ENCODE data around the gene ACSL6.

The ACSL6 gene

DNA sequence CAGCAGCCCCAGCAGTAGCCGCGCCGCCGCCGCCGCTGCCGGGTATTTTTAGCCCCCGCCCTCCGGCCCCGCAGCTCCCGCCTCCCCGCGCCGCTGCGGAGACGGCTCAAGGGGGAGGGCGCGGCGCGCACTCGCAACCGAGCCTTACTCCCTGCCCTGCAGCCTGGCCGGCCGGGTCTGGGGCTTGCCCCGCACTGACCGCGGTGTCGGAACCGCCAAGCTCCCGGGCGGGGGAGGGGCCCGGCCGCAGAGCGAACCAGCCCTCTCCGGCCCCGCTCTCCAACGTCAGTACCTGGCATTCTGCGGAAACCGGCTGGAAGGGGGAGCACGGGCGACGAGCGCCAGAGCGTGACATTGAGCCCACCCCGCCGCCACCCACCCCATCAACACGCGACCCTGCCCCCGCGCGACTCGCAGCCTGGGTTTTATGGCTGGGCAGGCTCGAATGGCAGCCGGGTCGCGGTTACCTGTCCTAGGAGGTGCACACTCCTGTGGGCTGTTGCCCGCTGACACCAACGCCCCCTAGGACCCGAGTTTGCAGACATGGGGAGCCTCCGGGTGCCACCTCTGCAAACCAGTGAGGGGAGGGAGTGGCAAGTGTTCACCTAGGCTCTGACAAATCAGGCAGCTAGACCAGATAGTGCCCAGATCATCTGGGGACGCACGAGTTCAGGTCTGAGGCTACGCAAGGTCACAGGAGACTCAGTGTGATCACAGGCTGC is at the start of gene ACSL6:
Gene ACSL6 (minus strand): TSS at position 37 of the 722 bp plus-strand sequence. CDS start 105 bp downstream, outside the sequence.
- DNase-seq (ENCODE audit: low read depth) = no peak

DNA sequence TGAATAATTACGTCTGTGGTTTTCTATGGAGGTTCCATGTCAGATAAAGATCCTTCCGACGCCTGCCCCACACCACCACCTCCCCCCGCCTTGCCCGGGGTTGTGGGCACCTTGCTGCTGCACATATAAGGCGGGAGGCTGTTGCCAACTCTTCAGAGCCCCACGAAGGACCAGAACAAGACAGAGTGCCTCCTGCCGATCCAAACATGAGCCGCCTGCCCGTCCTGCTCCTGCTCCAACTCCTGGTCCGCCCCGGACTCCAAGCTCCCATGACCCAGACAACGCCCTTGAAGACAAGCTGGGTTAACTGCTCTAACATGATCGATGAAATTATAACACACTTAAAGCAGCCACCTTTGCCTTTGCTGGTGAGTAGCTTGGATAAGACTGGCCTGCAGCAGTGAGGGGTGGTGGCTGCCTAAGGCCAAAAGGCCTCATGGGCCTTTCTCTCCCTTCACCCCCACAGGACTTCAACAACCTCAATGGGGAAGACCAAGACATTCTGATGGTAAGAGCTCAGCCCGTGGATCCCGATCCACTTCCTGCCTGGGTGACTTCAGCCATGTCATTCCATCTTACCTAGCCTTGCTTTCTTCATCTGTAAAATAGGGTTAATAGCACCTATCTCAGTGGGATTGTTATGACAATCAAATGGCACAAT is 49.2 kb upstream of the ACSL6 start, which contains the start of gene IL3:
Gene IL3 (plus strand): TSS at position 155 of the 661 bp plus-strand sequence. CDS start 52 bp downstream, at position 207.
- DNase-seq (ENCODE audit: low read depth) = no peak

DNA sequence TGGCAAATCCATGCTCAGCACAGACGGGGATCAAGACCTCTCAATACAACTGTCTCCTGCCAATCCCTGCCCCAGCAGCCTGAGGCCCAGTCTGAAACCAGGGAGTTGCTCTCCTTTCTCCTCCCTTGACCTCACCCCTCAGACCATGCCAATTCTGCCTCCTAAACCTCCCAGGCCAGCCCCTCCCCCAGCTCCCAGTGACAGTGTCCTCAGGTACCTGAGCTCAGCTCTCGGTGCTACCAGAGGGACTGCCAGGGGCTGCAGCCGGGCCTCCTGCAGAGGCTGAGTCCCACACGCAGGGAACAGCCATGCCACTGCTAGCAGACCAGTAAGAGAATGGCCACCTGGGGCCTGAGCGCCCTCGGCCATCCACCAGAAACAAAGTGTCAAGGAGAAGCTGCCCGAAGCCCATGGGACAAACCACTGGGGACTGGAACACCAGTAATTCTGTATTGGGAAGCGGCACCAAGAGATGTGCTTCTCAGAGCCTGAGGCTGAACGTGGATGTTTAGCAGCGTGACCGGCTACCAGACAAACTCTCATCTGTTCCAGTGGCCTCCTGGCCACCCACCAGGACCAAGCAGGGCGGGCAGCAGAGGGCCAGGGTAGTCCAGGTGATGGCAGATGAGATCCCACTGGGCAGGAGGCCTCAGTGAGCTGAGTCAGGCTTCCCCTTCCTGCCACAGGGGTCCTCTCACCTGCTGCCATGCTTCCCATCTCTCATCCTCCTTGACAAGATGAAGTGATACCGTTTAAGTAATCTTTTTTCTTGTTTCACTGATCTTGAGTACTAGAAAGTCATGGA is 48.4 kb upstream of the ACSL6 start:
- no peak for DNase-seq (ENCODE audit: low read depth)

- DNase-seq (ENCODE audit: low read depth) = no peak
Observed at GRCh38 chr5:132059043-132059695, 47.7 kb upstream of the ACSL6 start.

GRCh38 chr5:132058646-132059042 is 47.2 kb upstream of the ACSL6 start:
- DNase-seq (ENCODE audit: low read depth) = no peak

DNA sequence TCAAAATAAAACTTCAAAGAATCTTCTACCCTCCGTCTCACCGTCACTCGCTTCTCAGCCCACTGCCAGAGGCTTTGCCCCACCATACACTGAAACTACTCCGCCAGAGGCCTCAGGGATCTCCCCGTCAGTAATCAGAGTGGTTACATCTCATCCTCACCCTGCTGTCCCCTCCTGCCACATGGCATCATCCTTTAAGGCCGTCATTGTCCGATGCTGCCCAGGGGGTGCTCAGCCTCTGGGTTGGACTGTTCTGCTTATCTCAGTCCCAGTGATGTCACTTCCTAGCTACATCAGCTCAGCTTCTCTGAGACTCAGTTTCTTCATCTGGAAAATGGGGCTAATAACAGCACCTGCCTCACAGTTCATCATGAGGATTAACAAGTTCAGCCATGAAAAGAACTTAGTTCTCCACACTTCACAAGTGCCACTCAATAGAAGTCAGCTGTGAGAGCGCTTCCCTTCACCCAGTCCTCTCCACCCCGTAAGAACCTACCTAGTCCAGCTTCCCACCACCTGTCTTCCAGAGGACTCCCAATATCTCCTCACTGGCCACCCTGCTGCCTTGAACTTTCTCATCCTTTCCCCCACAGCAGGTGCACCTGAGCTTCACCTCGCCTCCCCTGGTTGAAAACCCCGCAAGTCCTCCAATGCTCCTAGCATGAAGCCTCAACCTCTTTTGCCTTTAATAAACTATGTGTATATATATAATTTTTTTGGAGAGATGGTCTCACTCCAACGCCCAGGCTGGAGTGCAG is 46.2 kb upstream of the ACSL6 start:
- no peak for DNase-seq (ENCODE audit: low read depth)

DNA sequence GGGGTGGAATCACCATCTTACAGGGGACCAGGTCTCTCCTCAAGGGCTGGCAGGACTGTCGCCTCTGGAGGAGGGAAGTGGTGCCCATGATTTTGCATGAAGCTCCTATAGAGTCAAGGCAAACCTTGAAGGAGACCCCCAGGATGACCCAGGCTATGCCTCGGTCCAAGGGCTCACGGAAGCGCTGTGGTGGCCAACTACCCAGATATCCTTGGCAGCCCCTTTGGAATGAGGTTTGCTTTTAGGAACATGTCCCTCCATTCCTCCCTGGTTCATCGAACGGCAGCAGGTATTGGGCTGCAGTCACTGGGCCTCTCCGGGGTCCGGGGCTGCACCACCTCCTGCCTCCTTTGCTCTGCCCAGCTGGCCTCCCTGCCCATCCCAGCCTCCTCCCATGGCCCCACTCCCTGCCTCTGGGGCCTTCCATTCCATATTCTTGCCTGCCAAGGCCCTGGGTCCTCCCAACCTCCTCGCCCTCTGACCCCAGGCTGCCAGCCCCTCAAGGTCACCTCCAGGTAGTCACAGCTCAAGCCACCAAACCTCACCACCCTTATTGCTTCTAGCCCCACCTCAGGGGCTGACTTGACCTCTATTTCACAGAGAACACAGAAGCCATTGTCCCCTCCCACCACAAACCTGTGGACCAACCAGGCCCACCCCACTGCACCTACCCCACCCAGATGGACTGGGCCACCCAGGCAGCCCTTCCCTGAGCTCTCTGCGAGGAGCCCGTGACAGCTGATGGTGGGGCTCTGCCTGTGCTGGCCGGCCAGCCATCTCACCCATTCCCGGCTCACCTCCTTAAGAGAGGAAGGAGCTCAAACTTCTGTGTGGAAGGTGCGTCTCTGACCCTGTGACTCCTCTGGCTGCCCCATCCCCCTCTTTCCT is 45.4 kb upstream of the ACSL6 start:
- no peak for DNase-seq (ENCODE audit: low read depth)

DNA sequence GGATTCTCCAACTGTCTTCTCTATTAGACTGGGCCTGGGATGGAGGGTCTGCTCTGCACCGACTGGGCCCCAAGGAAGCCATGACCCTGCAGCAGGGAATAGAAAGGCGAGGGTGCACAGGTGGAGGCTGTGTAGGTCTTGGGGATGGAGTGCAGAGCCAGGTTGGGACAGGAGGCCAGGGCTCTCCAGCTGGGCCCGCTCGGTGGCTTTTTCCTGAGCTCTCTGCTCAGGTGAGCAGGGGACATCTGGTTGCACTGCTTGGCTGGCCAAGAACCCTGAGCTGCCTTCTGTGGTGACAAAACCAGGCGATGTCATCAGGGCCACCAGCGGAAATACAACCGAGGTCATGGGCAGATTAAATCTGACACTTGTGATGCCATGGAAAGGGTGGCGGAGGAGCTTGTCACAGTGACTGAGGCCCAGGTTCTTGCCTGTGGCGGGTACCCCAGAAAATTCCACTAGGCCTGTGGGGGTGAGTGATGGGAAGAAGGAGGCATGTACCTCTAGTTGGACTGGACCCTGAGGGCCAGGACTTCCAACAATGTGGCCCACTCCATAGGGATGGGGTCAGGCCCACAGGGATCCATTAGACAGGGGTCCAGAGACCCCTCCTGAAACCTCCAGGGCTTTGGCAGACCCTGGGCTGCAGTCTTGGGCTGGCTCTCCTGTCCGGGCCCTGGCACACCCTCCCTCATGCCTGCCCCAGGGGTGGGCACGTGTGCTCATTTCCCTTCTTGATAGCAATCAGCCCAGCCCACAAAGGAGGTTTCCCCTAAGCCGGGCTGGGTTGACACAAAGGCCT is 44.6 kb upstream of the ACSL6 start:
- DNase-seq (ENCODE audit: low read depth) = no peak

DNA sequence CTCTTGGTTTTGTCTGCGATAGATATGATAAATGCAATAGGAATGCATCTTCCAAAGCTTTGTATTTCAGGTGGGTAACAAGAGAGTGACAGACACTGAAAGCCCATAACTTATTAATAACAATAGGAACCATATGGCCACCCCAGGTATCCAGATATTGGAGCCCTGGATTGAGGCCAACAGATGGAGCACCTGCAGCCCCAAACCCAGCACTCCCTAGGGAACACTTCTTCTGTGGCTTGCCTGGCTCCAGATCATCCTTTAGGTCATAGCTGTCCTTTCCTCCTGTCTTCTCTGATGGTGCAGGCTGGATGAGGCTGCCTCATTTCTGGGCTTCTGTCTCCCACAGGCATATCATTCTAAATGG is 44.0 kb upstream of the ACSL6 start:
- no peak for DNase-seq (ENCODE audit: low read depth)

DNA sequence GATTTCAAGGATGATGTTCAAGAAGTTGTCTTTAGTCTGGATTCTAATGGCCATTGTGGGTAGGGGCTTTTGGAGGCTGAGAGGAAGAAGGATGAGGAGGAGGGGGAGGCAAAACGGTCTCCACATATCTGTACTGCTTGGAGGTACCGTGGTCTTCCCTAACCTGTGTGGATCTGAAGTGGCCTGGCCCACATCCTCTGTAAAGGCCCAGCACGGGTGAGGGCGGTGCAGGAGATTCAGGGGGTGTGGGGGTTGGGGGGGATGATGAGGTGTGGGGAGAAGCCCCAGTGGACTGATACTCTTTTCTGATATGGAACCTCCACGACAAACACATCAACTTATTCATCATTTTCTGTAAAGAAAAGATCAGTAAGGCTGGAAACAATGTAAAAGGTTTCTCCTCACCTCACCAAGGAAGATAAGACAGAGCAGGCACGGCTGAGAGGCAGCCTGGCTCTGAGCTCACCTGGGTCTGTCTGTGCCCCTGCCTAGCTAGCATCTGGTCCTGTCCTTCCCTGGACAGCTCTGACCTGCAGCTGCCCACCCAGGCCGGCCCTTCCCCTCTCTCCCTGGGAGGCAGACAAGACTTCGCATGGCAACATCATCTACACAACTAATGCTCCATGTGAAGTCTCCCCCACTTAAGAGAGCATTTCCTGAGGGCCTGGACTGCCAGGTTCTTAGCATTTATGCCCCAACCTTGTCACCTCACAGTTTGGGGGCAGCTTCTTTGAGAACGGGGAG is 43.4 kb upstream of the ACSL6 start:
- DNase-seq (ENCODE audit: low read depth) = no peak

DNA sequence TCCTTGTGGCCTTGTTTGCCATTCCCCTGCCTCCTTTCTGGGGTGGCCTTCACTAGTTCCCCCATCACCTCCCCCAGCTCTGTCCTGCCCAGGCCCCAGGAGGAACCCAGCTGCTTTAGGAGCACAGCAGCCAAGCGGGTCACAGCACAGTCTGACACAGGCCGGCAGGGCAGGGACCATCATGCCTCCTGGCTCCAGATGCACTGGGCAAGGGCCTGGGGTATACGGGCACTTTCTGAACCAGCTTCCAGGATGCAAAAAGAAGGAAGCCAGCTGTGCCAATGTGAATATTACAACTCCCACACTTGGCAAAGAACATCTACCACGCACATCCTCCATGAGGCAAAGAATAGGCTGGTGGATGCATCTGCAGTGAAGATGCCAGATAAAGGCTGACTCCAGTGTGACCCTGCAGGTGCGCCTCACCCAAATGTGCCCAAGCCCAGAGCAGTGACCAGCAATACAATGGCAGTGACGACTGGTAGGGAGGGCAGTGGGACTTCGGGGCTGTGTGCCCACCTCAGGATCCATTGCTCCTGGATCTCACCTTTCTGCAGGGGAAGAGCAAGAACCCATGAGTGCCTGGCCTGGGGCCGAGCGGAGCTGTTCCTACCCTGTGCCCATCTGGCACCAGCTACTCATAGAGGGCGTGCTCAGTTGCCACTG is 42.7 kb upstream of the ACSL6 start:
- no peak for DNase-seq (ENCODE audit: low read depth)

- DNase-seq (ENCODE audit: low read depth) = no peak
Observed at GRCh38 chr5:132053483-132053882, 42.0 kb upstream of the ACSL6 start.

DNA sequence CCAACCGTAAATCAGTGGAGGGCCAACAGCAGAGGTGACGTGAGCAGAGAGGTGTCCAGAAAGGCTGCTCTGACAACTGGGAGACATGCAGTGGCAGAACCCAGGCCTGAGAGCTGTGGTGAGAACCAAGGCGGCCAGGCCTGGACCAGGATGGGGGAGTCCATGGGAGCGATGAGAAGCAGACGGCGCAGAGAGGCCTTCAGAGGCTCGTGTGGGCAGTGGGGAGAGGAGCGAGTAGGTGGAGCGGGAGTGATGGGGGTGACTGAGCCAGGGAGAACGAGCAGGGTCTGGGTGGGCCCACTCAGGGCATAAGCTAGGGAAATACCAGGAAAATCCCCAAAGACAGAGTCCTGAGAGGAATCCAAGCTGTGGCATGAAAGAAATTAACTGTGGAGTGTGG is 41.1 kb upstream of the ACSL6 start:
- no peak for DNase-seq (ENCODE audit: low read depth)

- no peak for DNase-seq (ENCODE audit: low read depth)
Observed at GRCh38 chr5:132050661-132051552, 39.4 kb upstream of the ACSL6 start.

GRCh38 chr5:132050136-132050535 is 38.7 kb upstream of the ACSL6 start:
- no peak for DNase-seq (ENCODE audit: low read depth)

DNA sequence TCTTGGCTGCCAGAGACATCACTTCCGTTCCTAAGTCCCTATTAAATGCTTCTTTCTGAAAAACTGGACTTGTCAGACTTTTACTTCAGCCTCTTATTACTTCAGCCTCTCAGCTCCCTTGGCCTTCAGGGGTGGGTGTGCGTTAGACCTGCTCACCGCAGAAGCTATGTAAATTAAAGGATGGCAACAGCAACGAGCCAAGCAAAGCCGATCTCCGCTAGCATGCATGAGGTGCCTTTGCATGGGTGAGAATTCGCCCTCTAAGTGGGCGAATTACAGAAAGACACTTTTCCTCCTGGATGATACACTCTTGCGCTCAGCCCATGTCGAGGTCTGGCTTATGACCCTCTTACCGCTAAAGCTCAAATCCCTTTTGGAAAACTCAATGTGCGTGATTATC is 38.1 kb upstream of the ACSL6 start:
- no peak for DNase-seq (ENCODE audit: low read depth)

DNA sequence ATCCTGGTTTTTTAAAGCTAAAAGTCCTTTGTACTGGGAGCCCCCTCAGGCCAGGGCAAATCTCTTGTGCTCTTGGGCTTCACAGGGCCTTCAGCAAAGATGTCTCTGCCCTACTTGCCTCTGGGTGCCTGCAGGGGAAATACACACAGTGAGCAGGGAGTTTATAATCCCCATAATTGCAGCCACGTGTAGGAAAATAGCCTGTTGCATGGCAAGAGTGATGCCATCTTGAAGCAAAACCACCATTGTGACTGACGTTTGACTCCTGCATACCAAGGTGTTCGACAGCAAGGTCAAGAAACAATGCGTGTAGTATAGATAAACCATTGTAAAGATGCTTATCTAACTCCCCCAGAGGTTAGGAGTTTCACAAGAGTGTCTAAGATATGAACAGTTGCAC is 37.6 kb upstream of the ACSL6 start:
- DNase-seq (ENCODE audit: low read depth) = no peak
